Measurements from ENCODE around the gene ST6GAL1. TPM values are rescaled to one million over a fixed set of nuclear protein-coding genes. Genes with fewer than 3 reads are reported as not detected.
A peak's percentile ranks its signal among the peaks of the same experiment; 100 is the strongest.

The ST6GAL1 gene
- total and polyA plus RNA-seq, 2 of the 4 experiments (the other 2 are of a cell fraction): 1.4 to 2.9 TPM

GRCh38 chr3:187122261-187122660 is 191.9 kb downstream of the ST6GAL1 start:
- intact Hi-C loops (cut with micrococcal nuclease): no loop called here
- H3K79me1 ChIP-seq (ENCODE audit: low read depth in 1 of 2, low read length in 2 of 2): 0 out of 4 replicates have a peak, but pooled peaks cover 0 to 3% of the 10 kb centered on the region in 2 experiments
- no peaks in the 10 kb centered on the region for H3K9me1 ChIP-seq (ENCODE audit: insufficient read depth, low read length)
- TF ChIP-seq RCOR1 (IDR thresholded peaks at IDR 0.05; ENCODE audit: insufficient replicate concordance, low read length) (no peak), CHD1 (IDR thresholded peaks at IDR 0.05; ENCODE audit: low read depth, low read length) (no peak), MAFK (IDR thresholded peaks at IDR 0.05; ENCODE audit: low read depth, low read length) (no peak), NFE2L2 (IDR thresholded peaks at IDR 0.05; ENCODE audit: low read depth, low read length) (no peak), FOS (IDR thresholded peaks at IDR 0.05; ENCODE audit: low read depth, low read length) (no peak), MXI1 (IDR thresholded peaks at IDR 0.05; ENCODE audit: borderline replicate concordance, low read depth, low read length) (no peak), ELK1 (IDR thresholded peaks at IDR 0.05; ENCODE audit: borderline replicate concordance, low read depth, low read length) (no peak), BHLHE40 (IDR thresholded peaks at IDR 0.05; ENCODE audit: low read depth, low read length) (no peak), USF2 (IDR thresholded peaks at IDR 0.05; ENCODE audit: low read depth, low read length) (no peak), RFX5 (IDR thresholded peaks at IDR 0.05; ENCODE audit: low read depth, low read length) (no peak), MAZ (IDR thresholded peaks at IDR 0.05; ENCODE audit: borderline replicate concordance, low read depth, low read length) (no peak), CEBPB (IDR thresholded peaks at IDR 0.05; ENCODE audit: low read depth, low read length) (no peak)
- TF ChIP-seq, protein P1, sequence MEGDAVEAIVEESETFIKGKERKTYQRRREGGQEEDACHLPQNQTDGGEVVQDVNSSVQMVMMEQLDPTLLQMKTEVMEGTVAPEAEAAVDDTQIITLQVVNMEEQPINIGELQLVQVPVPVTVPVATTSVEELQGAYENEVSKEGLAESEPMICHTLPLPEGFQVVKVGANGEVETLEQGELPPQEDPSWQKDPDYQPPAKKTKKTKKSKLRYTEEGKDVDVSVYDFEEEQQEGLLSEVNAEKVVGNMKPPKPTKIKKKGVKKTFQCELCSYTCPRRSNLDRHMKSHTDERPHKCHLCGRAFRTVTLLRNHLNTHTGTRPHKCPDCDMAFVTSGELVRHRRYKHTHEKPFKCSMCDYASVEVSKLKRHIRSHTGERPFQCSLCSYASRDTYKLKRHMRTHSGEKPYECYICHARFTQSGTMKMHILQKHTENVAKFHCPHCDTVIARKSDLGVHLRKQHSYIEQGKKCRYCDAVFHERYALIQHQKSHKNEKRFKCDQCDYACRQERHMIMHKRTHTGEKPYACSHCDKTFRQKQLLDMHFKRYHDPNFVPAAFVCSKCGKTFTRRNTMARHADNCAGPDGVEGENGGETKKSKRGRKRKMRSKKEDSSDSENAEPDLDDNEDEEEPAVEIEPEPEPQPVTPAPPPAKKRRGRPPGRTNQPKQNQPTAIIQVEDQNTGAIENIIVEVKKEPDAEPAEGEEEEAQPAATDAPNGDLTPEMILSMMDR (conservative IDR thresholded peaks at IDR 0.05; ENCODE audit: low read depth, low read length): no peak
- no peak overlapping the region for H4K5ac ChIP-seq (ENCODE audit: low read depth, low read length)
- H3K4me3 ChIP-seq (ENCODE audit: insufficient read depth, low read depth, low read length): no peak overlapping the region
- H3K27ac ChIP-seq (ENCODE audit: insufficient read depth, low read length): no peak overlapping the region
- CTCF ChIA-PET: interaction anchor here (1.6 kb wide), 1 partner anchor 17 kb away, joined by 5 read pairs; the partner anchor contains the start of gene RPL39L
- POLR2A ChIA-PET (ENCODE audit: unreplicated experiment): no interaction called here
- no peak overlapping the region for H2AK5ac ChIP-seq (ENCODE audit: low read depth, low read length)
- WGBS, 2 experiments (ENCODE audit: extremely low coverage in 2 of 2, insufficient read length in 1 of 2): no CpG with 5 or more reads among the region's 1 CpG
- no peak overlapping the region; the same call in 1 of the 2 replicates for H3K4me2 ChIP-seq (ENCODE audit: low read depth, low read length)
- H3K23ac ChIP-seq (ENCODE audit: low read depth, low read length): no peak overlapping the region
- no peak overlapping the region for H3K14ac ChIP-seq (replicated peaks; ENCODE audit: low read depth, low read length)
- no peak overlapping the region for H2AK9ac ChIP-seq (replicated peaks; ENCODE audit: low read depth, low read length, poor library complexity)
- H2AFZ ChIP-seq (replicated peaks; ENCODE audit: low read length, poor library complexity): no peak overlapping the region
- no peaks in the 10 kb centered on the region for H3K27me3 ChIP-seq (ENCODE audit: control insufficient read depth, insufficient read depth, low read length)
- H4K91ac ChIP-seq (ENCODE audit: insufficient read depth, low read depth, low read length): no peak overlapping the region
- no peak overlapping the region for H3K56ac ChIP-seq (ENCODE audit: extremely low read depth, insufficient read depth, low read length)
- no peak overlapping the region for H3K18ac ChIP-seq (ENCODE audit: low read depth, low read length)
- no peaks in the 10 kb centered on the region for H3K9me3 ChIP-seq (ENCODE audit: control insufficient read depth, insufficient read depth, low read length)
- in situ Hi-C loops (cut with MboI; ENCODE audit: low sequenced_read_pairs): no loop called here
- no peak overlapping the region for H2BK20ac ChIP-seq (ENCODE audit: low read depth, low read length)
- H4K20me1 ChIP-seq (ENCODE audit: insufficient read depth, low read length): no peaks in the 10 kb centered on the region
- H3K9ac ChIP-seq (ENCODE audit: low read depth, low read length): no peak overlapping the region
- H2BK15ac ChIP-seq (ENCODE audit: low read depth, low read length): no peak overlapping the region
- dilution Hi-C loops (cut with HindIII; ENCODE audit: low sequenced_read_pairs, unreplicated experiment): no loop called here
- H2BK120ac ChIP-seq (ENCODE audit: low read depth, low read length): no peak overlapping the region
- ATAC-seq (ENCODE audit: low read depth): peak; percentile 57; the same call in 1 of the 2 replicates
- no peak overlapping the region for H3K4ac ChIP-seq (ENCODE audit: low read depth, low read length)
- H3K36me3 ChIP-seq (ENCODE audit: control insufficient read depth, insufficient read depth, low read length): no peaks in the 10 kb centered on the region
- H3K4me1 ChIP-seq (ENCODE audit: control insufficient read depth, insufficient read depth, low read length): no peaks in the 10 kb centered on the region
- no TSS peak for BruUV-seq (replicated peaks)
- DNase-seq: peak; percentile 31
- H2BK5ac ChIP-seq (ENCODE audit: low read depth, low read length, poor library complexity, severe bottlenecking): no peak overlapping the region
- H4K8ac ChIP-seq (ENCODE audit: low read depth in 2 of 2, low read length in 2 of 2): no peak overlapping the region
